ENCODE data around the gene AP2A1. TPM values are rescaled to one million over a fixed set of nuclear protein-coding genes. Genes with fewer than 3 reads are reported as not detected.

Gene AP2A1
- total and polyA plus RNA-seq, 2 of the 13 experiments (the other 11 are each of a cell fraction or from before 2014, with no cell fraction given) = 22.7 to 39.7 TPM

DNA sequence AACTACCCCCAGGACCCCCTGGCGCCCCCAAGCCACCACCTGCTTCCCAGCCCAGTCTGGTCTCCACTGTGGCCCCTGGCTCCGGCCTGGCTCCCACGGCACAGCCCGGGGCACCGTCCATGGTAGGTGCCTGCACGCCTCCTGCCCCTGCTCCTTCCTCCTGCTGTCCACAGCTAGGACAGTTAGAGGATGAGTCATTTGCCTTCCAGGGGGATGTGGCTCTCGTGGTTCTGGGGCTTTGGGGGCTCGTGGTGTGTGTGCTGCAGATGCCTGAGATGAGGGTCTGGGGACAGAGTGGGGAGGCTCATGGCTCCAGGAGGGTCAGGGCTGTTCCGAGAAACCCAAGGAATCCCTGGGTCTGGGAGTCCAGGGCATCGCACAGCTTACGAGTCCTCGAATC is 64.0 kb downstream of the AP2A1 start (continued):
- TF ChIP-seq, protein P1, sequence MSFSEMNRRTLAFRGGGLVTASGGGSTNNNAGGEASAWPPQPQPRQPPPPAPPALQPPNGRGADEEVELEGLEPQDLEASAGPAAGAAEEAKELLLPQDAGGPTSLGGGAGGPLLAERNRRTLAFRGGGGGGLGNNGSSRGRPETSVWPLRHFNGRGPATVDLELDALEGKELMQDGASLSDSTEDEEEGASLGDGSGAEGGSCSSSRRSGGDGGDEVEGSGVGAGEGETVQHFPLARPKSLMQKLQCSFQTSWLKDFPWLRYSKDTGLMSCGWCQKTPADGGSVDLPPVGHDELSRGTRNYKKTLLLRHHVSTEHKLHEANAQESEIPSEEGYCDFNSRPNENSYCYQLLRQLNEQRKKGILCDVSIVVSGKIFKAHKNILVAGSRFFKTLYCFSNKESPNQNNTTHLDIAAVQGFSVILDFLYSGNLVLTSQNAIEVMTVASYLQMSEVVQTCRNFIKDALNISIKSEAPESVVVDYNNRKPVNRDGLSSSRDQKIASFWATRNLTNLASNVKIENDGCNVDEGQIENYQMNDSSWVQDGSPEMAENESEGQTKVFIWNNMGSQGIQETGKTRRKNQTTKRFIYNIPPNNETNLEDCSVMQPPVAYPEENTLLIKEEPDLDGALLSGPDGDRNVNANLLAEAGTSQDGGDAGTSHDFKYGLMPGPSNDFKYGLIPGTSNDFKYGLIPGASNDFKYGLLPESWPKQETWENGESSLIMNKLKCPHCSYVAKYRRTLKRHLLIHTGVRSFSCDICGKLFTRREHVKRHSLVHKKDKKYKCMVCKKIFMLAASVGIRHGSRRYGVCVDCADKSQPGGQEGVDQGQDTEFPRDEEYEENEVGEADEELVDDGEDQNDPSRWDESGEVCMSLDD (CRISPR knock-in tag; IDR thresholded peaks at IDR 0.05; ENCODE audit: borderline replicate concordance) = no peak
- TF ChIP-seq HES4 (CRISPR knock-in tag; IDR thresholded peaks at IDR 0.05; ENCODE audit: borderline replicate concordance) (no peak), MAZ (IDR thresholded peaks at IDR 0.05; ENCODE audit: borderline replicate concordance, low read depth, low read length) (no peak), MAZ (CRISPR knock-in tag; IDR thresholded peaks at IDR 0.05; ENCODE audit: low read depth) (no peak), ZNF616 (CRISPR knock-in tag; IDR thresholded peaks at IDR 0.05; ENCODE audit: low read depth) (no peak)

DNA sequence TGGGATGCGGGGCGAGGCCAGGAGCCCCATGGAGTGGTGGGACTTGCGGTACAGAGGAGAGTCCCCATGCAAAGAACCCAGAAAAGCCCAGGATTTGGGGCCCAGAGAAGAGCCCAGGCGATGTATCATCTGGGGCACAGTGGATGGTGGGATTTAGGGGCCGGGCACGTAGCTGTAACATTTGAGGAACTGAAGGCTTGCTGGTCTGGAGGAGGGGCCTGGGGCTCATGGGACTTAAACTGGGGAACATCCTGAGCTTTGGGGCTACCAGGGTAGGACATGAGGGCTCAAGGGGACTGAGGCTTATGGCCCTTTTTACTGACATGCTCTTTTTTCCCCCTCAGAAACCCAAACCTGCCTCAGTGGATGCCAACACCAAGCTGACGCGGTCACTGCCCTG is 64.8 kb downstream of the AP2A1 start:
- no peak overlapping the region for H3K27ac ChIP-seq (ENCODE audit: extremely low read length, insufficient read depth, low read length)
- no TSS peak for BruUV-seq (replicated peaks)
- no peak overlapping the region for H3K4me3 ChIP-seq (replicated peaks in 1 of 3; ENCODE audit: insufficient read depth in 1 of 3, low read depth in 2 of 3, low read length in 3 of 3)
- no peaks in the 10 kb centered on the region for H3K4me1 ChIP-seq (ENCODE audit: insufficient read depth, low read length)
- in situ Hi-C loops (cut with HindIII; ENCODE audit: extremely low pct_ligation_motif_present, low pct_unique_long_range_greater_than_20kb) = no loop called here
- peaks cover 32 to 58% of the 10 kb centered on the region in 2 experiments for H3K36me3 ChIP-seq (replicated peaks in 1 of 2; ENCODE audit: control insufficient read depth in 1 of 2, insufficient read depth in 2 of 2, low read length in 2 of 2)
- intact Hi-C loops (cut with micrococcal nuclease; ENCODE audit: unreplicated experiment) = no loop called here
- H3K27me3 ChIP-seq (ENCODE audit: control insufficient read depth in 1 of 2, insufficient read depth in 2 of 2, low read length in 2 of 2) = no peaks in the 10 kb centered on the region
- DNase-seq (ENCODE audit: low spot score) = no peak
- FAIRE-seq = no peak
- H3K79me2 ChIP-seq (ENCODE audit: insufficient read depth, low read length) = no peaks in the 10 kb centered on the region
- H2AFZ ChIP-seq (ENCODE audit: low read length) = no peak overlapping the region
- H3K4me2 ChIP-seq (ENCODE audit: low read depth, low read length) = no peak overlapping the region
- POLR2A ChIA-PET = no interaction called here
- no peak for ATAC-seq
- CTCF ChIA-PET (ENCODE audit: low intra/inter-chr PET ratio, low total read pairs) = no interaction called here
- no peaks in the 10 kb centered on the region for H4K20me1 ChIP-seq (ENCODE audit: insufficient read depth, low read length)
- H3K9me3 ChIP-seq (ENCODE audit: low read length) = no peaks in the 10 kb centered on the region
- no peak overlapping the region for H3K9ac ChIP-seq (ENCODE audit: insufficient read depth, low read depth, low read length)
- WGBS (ENCODE audit: low lambda C conversion rate) = 98% methylated on average over 4 of the region's 8 CpGs
- TF ChIP-seq ZNF441 (CRISPR knock-in tag; IDR thresholded peaks at IDR 0.05; ENCODE audit: borderline replicate concordance) = no peak
- TF ChIP-seq HDAC1 (CRISPR knock-in tag; IDR thresholded peaks at IDR 0.05) = no peak
- TF ChIP-seq, protein P2, sequence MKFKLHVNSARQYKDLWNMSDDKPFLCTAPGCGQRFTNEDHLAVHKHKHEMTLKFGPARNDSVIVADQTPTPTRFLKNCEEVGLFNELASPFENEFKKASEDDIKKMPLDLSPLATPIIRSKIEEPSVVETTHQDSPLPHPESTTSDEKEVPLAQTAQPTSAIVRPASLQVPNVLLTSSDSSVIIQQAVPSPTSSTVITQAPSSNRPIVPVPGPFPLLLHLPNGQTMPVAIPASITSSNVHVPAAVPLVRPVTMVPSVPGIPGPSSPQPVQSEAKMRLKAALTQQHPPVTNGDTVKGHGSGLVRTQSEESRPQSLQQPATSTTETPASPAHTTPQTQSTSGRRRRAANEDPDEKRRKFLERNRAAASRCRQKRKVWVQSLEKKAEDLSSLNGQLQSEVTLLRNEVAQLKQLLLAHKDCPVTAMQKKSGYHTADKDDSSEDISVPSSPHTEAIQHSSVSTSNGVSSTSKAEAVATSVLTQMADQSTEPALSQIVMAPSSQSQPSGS (CRISPR knock-in tag; IDR thresholded peaks at IDR 0.05) = no peak
- TF ChIP-seq ZNF75D (CRISPR knock-in tag; IDR thresholded peaks at IDR 0.05; ENCODE audit: borderline replicate concordance) = no peak
- TF ChIP-seq, protein P3, sequence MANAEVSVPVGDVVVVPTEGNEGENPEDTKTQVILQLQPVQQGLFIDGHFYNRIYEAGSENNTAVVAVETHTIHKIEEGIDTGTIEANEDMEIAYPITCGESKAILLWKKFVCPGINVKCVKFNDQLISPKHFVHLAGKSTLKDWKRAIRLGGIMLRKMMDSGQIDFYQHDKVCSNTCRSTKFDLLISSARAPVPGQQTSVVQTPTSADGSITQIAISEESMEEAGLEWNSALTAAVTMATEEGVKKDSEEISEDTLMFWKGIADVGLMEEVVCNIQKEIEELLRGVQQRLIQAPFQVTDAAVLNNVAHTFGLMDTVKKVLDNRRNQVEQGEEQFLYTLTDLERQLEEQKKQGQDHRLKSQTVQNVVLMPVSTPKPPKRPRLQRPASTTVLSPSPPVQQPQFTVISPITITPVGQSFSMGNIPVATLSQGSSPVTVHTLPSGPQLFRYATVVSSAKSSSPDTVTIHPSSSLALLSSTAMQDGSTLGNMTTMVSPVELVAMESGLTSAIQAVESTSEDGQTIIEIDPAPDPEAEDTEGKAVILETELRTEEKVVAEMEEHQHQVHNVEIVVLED (CRISPR knock-in tag; IDR thresholded peaks at IDR 0.05; ENCODE audit: borderline replicate concordance) = no peak
- TF ChIP-seq ZFP62 (CRISPR knock-in tag; IDR thresholded peaks at IDR 0.05) = no peak
- TF ChIP-seq, protein P4, sequence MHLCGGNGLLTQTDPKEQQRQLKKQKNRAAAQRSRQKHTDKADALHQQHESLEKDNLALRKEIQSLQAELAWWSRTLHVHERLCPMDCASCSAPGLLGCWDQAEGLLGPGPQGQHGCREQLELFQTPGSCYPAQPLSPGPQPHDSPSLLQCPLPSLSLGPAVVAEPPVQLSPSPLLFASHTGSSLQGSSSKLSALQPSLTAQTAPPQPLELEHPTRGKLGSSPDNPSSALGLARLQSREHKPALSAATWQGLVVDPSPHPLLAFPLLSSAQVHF (CRISPR knock-in tag; IDR thresholded peaks at IDR 0.05) = no peak
- TF ChIP-seq TBP (CRISPR knock-in tag; IDR thresholded peaks at IDR 0.05) = no peak
- TF ChIP-seq, protein P5, sequence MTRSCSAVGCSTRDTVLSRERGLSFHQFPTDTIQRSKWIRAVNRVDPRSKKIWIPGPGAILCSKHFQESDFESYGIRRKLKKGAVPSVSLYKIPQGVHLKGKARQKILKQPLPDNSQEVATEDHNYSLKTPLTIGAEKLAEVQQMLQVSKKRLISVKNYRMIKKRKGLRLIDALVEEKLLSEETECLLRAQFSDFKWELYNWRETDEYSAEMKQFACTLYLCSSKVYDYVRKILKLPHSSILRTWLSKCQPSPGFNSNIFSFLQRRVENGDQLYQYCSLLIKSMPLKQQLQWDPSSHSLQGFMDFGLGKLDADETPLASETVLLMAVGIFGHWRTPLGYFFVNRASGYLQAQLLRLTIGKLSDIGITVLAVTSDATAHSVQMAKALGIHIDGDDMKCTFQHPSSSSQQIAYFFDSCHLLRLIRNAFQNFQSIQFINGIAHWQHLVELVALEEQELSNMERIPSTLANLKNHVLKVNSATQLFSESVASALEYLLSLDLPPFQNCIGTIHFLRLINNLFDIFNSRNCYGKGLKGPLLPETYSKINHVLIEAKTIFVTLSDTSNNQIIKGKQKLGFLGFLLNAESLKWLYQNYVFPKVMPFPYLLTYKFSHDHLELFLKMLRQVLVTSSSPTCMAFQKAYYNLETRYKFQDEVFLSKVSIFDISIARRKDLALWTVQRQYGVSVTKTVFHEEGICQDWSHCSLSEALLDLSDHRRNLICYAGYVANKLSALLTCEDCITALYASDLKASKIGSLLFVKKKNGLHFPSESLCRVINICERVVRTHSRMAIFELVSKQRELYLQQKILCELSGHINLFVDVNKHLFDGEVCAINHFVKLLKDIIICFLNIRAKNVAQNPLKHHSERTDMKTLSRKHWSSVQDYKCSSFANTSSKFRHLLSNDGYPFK (CRISPR knock-in tag; IDR thresholded peaks at IDR 0.05; ENCODE audit: borderline replicate concordance) = no peak
